Measurements from ENCODE around the gene CABP7.

CABP7 gene

DNA sequence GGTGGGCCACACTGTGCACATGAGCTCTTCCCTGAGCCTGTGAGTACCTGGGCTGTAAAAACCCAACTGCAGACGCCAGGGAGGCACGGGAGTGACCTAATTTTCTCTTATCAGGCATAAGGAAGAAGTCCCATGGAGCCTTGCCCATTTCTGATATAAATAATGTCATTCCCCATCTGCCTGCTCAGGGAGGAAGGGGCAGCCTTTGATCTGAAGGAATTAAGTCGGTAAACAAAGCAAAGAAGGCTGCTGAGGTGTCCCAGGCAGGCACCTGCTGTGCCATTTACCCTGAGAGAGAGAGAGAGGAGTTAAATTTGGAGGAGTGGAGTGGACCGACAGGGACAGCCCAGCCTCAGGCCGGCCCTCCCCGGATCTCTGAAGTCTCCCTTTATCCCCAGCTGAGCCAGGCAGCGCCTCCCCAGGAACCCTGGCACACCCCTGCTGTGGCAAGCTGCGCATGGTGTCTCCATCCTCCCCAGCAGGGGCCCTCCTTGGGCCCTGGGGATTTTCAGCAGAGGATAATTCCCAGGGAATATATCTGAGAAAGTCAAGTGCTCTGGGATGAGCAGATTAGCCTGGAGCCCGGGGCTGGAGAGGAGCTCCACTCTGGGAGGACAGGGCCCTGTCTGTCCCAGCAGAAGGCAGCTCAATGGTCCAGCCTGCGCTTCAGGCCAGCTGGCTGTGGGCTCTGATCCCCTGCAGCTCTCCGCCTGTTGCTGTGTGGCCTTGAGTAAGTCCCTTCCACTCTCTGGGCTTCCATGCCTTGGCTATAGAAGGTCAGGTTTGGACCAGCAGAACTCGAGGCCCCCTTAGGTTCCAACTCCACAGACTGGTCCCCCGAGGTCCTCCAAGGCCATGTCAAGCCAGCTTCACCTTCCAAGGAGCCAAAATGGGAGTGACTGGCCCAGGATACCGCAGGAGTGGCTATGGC is 17.5 kb upstream of the CABP7 start:
- no peak for DNase-seq

DNA sequence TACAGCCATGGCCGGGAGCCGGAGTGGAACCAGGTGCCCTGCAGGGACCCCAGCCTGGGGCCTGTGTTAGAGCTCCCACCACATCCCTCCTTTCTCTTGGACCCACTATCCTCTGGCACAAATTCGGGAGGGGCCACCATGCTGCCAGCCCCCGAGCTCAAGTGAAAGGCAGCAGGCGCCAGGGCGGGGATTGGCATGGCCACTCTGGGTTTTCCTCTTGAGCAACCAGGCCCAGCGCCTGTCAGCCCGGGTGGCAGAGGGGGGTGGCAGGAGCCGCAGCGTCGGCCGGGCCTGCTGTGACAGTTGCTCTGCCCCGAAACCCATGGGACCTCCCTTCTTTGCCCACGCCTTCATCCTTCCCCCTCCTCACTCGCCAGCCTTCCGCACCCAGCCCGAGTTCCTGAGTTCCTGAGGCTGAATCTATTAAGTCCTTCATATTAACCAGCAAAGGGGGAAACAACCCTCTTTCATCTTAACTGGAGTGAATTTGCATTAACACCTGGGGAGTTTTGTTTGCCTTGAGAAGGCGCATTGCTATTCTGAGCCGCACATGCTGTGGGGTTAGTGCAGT is 16.8 kb upstream of the CABP7 start:
- DNase-seq, result no peak

DNA sequence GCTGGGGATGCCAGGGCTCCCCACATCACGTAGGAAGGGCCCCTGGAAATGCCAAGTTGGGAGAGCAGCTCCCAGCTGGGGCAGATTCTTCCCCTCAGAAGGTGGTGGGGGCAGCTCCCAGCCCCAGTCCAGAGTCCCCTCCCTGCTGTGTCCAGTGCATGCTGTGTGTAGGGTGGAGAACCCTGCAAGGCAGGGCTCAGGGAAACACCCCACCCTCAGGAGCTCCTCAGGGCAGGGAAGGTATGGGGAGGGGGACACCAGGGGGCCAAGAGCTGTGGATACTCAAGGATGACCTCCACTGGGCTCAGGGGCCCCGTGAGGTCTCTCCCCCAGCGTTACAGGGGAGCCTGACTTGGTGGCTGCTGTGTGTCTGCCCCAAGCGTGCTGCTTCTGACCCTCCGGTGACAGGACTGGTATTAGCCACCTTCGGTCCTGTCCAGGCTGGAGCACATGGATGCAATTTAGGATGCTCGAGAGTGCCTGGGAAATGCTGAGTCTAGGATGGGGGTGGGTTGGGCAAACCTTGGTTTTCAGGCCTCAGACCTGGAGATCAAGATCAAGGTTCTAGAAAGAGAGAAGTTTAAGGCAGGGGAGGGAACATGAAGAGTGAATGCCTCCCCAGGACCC is 16.1 kb upstream of the CABP7 start:
- no peak for DNase-seq

DNA sequence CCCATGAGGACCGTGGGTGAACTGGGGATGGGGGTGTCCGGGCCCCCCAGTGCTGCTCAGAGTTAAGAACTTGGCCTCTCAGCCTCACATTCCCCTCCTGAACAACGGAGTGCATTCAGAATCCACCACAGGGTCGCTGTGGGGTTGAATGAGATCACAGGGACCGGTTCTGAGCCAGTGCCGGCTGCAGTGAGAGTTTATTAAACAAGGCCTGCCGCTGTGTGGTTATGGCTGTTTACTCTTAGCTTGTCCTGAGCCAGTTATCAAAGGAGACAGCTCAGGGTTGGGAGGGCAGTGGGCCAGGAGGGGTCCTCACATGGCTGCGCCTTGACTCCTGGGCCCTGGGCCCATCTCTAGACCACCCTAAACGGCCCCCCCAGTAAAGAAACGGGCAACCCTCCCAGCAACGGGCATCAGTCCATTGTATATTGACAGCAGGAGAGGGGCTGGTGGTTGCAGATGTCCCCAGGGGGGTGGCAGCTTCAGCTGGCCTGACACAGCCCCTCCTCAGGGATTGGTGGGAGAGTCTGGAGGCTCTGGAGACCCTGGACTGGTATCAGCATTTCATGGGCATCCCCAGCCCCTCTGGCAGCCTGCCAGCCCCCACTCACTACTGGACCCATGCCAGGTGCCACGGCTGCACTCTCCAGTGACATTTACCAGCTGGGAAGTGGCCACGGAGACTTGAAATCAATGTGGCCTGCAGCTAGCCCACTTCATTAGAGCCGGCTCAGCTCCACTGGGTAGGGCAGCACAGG is 15.1 kb upstream of the CABP7 start:
- DNase-seq, result no peak

DNA sequence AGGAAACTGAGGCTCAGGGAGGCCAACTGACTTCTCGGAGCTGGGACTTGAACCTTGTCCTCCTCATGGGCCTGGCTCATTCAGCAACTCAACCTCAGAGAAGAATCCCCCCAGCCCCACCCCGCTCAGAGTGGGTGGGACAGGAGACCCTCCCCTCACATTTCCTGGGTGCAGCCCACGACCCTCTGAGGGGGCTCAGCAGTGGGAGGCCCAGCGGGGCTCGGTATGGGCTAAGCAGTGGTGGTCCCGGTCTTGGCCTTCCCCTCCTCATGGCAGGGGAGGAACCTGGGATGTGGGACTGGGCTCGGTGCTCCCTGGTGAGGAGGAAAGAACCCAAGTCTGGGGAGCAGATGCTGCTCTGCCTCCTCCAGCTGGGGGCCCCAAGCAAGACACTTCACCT is 14.2 kb upstream of the CABP7 start:
- no peak for DNase-seq

DNA sequence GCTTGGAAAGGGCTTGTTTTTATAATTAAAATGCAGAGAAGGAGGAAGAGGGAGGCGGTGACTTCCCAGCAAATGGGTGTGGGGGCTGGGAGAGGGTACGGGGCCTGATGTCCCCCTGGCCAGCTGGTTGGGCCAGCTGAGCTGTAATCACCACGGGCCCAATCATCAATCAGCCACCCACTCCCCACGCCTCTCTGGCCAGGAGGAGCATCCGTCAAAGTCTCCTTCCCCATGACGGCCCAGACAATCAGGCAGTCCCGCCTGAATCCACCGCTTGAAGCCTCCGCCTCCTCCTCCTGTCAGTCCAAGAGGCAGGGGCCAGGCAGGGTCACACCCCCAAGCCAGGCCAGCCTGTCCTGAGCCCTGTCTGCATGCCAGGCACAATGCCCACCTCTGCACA is 13.3 kb upstream of the CABP7 start:
- DNase-seq, result no peak

DNA sequence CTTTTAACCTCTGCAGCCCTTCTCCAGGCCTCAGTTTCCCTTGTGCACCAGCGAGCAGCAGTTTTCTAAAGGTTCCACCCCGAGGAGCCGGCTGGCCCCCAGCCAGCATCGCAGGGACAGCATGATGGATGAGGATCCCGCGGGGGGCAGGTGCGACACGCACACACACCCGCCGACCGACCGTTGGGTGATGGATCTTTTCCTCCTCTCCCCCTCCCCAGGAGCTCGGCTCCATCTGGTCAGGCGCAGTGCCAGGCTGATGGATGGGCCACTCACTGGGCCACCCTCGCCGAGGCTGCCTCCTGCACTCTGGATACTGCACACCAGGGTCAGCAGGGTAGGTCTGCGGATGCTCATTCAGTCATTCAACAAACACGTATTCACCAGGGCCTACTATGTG is 12.8 kb upstream of the CABP7 start:
- no peak for DNase-seq

DNA sequence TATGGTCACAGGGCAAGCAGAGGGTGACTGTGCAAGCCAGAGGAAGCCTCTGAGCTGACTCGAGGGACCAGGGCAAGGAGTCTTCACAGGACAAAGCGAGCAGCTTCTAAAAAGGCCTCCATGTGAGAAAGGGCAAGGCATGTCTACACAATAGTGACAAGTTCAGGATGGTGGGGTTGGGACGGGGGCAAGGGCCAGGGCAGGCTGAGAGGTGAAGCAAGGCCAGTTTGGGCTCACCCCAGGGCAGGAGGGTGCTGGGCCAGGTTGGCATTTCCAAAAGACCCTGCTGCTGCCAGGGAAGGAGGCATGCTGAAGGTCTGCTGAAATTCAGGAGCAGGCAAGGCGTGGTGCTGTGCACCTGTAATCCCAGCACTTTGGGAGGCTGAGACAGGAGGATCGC is 12.3 kb upstream of the CABP7 start:
- no peak for DNase-seq

DNA sequence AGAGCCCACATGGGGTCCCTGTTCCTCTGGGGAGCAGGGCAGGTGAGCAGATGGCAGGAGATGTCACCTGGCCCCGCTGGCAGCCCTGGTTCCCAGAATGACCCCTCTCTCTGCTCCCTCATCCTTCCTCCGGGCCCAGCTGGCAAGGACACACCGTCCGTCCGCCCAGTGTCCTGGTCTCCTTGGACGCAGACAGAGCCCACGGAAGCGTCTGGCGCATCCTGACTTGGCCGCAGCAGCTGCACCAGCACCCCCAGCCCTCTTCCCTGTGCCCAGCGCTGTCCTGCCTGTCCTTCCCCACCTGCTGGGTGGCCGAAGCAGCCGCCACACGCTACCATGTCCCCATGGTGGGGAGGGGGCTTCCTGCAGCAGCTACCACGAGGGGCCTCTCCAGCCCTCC is 9.6 kb upstream of the CABP7 start:
- DNase-seq, result no peak

DNA sequence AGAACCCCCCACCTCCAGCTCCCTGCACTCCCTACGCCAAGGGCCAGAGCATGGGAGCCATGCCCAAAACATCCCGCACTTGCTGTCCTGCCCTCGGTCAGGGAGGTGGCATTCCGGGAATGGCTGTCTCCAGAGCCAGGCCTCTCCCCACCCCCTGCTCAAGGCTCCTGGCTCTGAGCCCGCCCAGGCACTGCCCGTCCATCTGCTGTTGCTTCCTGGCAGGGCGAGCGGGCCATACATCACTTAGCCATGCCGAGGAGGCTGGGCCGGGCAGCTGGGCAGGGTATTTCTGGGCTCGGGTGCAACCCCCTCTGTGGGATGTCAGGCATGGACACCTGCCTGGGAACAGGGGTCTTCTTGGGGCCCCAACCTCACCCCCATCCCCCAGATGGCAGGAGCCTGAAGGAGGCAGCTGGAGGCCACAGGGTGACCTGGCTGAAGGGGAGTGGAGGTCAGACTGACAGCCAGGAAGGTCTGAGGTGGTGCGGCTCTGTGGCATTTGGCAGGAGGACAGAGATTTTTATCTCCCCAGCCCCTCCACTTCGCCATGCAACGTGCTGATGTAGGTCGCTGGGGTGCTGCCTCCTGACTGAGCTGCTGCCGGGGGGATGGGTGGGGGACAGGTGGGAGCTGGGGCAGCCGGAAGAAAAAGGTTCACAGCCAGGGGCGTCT is 8.7 kb upstream of the CABP7 start:
- no peak for DNase-seq

DNA sequence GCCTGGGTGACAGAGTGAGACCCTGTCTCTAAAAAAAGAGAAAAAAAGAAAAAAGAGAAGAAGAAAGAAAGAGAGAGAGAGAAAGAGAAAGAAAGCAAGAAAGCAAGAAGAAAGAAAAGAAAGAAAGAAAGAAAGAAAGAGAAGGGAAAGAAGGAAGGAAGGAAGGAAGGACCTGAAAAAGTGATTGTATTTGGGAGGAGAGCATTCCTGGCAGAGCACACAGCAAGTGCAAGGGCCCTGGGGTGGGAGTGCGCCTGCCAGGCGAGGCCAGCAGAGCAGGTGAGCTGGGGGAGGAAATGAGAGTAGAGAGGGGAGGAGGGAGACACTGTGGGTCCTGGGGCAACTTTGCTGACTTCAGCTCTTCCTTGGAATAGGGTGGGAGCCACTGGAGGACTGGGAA is 7.7 kb upstream of the CABP7 start:
- DNase-seq, result no peak

DNA sequence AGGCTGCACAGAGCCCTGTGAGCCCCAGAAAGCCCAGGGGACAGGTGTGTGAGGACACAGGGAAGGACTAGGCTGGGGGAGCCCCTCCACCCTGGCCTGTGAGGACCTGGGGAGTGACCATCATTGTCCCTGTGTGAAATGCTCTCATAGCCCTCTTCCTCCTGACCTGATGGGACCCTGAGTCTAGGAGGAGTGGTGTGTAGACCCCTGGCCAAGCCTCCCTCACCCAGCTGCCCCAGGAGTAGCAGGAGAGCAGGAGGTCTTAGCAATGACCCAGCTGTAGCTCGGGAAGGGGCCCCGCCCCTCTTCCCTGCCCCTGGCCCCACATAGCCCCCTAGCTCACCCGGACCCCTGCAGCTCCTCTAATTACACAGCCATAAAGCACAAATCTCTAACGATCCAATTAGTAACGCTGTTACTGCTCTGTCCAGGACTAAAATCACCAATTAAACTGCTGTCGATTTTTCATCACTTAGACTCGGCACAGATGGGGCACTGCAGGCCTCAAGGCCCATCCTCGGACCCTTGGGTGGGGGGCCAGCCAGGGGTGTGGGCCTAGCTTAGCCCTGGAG is 6.6 kb upstream of the CABP7 start:
- DNase-seq, result no peak

DNA sequence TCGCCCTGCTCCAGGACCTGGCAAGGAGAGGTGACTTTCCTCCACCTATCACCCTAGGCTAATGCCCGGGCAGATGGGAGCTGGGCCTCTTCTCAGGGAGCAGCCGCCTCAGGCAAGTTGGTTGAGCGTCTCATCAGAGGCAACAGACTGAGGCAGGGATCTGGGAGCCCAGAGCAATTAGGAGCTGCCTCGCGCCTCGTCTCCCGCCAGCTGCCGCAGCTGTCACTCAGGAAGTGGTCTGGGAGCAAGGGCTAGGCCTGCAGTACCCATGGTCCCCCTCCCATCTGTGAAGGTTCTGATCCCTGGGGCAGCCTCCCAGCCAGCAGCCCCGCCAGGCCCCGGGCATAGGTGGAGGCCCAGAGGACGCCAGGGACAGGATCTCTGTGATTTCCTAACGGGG is 4.6 kb upstream of the CABP7 start:
- no peak for DNase-seq

DNA sequence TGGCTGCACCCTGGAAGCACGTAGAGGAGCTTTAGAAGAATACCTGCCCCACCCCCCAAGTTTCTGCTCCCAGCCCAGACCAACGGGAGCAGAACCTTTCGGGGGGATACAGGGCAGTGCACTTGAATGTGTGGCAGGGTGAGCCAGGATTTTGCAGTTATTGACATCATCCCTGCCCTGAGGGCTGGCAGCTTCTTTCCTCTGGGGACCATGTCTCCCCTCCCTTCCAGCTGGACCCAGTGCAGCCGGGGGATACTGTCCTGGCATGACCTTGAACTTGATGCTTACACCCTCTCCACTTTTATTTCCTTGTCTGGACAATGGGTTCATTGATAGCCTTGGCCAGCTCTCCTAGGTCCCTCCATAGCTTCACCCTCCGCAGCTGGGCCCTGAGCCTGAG is 4.1 kb upstream of the CABP7 start:
- DNase-seq, result no peak

DNA sequence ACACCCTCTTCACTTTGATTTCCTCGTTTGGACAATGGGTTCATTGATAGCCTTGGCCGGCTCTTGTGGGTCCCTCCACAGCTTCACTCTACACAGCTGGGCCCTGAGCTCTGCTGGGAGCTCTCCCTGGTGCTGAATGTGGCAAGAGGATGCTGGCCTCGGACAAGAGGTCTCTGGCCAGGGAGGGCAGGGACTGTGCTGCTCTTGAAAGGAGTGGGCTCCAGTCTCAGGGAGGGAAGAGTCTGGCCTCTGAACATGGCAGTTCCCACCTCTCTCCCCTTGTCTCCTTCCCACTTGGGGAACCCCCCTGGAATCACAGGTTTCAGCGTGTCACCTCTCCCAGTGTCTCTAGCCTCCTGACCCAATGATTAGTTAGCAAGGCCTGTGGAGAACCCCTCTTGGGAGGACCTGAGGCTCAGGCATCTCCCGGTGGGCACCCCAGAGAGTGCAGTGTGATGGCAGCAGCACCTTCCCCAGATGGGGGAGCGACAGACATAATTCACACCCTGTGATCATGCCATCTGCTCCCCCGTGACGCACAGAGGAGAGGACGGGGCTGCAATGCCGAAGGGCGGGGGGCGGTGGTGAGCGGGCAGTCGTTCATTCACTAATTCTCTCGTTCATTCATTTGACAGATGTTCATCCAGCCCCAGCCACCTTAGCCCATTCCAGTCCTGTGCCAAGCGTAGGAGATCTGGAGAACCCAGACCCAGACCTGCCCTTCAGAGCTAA is 2.8 kb upstream of the CABP7 start:
- no peak for DNase-seq

DNA sequence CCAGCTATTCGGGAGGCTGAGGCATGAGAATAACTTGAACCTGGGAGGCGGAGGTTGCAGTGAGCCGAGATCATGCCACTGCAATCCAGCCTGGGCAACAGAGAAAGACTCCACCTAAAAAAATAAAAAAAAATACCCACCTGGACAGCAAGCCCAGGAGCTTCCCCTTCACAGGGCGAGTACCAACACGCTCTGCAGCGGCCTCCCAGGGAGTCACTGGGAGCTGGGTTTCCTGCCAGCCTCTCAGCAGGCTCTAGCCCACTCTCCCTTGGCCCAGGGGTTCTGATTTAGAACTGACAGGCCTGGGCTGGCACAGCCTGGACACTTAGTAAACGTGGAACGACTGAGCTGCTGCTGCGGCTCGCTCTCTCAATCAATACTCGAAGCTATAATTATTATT is 2.0 kb upstream of the CABP7 start:
- no peak for DNase-seq

DNA sequence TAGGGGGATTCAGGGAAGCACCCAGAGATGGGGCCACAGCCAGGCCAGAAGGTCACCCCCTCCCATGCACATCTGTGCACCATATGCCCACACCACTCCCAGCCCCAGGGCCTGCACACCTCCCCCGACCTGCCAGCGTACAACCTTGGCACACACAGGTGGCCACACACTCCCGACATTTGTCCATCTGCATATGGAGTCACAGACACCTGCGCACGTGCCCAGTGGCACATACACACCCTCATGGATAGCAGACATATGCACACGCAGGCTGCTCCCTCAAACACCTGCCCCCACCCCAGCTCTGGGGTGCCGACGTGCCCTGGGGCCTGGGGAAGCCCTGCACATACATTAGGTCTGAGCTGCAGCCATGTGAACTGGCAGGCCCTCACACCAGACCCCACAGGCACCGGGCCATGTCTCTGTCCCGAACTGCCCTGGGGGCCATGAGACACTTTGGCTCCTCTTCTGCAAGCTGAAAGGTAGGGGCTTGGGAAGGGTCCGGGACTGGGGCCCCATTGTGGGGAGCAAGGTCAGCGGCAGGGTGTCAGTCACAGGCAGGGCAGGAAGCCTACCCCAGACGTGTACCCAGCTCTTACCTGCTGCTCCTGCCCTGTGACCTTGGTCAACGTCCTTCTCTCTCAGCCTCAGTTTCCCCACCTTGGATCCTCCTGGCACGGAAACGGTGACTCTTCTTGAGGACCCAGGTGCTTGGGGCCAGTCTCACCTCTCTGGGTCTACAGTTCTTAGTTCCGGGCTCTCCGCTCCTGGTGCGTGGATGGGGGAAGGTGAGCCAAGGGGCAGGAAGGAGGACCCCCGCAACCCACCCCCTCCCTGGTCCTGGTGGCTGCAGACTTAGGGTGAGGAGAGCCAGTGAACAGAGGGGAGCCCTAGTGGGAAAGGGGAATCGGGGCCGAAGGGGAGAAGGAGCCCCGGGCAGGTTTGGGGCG is 579 bp upstream of the CABP7 start:
- no peak for DNase-seq

DNA sequence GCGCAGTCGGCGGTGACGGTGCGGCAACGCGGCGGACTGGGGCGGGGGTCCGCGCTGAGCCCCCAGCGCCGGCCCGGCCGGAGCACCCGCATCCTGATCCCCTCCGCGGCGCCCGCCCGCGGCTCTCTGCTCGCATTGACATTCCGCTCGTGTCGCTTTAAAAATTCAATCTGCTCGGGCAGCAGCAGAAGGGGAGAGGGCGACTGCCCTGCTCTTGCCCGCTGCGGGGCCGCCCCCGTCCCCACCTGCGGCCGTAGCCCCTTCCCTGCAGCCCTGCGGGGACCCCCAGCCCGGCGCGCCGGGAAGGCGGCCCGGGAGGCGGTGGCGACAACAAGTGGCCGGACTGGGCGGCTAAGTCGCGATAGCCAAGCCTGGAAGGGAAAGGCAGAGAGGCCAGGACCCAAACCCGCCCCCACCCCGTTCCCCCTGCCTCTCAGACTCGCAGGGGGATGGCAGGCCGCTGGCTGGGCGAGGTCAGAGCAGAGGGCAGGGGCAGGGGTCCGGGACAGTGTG is 1.1 kb downstream of the CABP7 start:
- DNase-seq, result no peak

DNA sequence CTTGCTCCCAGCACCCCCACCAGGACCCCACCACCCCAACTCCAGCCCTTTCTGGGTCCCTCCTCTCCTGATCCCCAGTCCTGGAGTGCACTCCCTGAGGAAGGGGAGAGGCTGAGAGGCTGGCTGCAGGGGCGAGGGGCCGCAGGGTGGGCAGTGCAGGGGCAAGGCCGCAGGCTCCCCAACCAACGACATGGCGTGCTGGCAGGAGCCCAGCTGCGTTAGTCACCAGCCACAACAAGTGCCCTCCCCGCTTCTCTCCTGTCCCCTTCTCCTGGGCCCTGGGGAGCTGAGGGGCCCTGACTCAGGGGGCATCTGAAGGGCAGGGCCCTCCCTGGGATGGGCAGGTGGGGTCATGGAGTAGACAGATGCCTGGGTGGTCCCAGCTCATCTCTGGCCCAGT is 2.3 kb downstream of the CABP7 start:
- DNase-seq, result no peak

DNA sequence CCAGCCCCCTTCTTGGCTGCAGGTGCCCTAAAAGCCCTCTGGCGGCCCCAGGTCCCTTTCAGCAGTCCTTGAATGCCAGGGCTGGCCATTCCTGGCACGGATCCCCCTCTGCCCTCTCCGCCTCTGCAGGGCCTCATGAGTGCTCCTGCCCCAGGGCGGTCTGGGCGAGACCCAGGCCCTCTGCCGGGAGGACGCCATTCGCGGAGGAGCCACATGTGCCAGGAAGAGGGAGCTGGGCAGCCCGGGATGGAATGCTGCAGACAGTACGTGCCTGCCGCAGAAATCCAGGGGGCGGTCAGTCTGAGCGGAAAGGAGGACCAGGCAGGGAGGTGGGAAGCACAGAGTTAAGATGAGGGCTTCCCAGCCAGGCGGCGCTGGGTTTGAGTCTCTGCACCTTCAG is 2.8 kb downstream of the CABP7 start:
- no peak for DNase-seq

All from CD4-positive, alpha-beta T cell treated with Interleukin-4 for 4 hours (primary cell).